Measurements from ENCODE around the gene TRIM52. TPM values are rescaled to one million over a fixed set of nuclear protein-coding genes. Genes with fewer than 3 reads are reported as not detected.

The TRIM52 gene
- total and polyA plus RNA-seq, 9 of the 15 experiments (the other 6 are each of a cell fraction or from before 2014, with no cell fraction given), result 3.3 to 21.9 (median 13.5) TPM

DNA sequence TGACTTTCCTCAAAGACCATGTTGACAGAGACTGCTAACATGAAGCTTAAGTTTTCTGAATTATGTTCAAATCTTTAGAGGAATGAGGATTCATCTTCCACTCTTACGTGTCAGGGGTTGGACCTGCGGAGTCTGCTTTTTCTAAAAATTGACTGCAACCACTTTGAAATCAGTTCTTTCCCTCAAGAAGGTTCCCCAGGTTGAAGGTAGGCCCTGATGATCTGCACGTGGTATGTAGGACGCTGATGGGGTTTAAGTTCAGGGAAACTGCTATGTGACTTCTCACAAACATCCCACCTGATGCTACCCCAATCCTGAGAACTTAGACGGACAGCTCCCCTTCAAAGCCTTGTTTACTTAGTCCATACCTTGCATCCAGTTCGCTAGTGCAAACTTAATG lies 24.5 kb downstream of the TRIM52 start (continued):
- TF ChIP-seq, protein P1, sequence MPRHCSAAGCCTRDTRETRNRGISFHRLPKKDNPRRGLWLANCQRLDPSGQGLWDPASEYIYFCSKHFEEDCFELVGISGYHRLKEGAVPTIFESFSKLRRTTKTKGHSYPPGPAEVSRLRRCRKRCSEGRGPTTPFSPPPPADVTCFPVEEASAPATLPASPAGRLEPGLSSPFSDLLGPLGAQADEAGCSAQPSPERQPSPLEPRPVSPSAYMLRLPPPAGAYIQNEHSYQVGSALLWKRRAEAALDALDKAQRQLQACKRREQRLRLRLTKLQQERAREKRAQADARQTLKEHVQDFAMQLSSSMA (CRISPR knock-in tag; IDR thresholded peaks at IDR 0.05), result no peak
- TF ChIP-seq KHSRP (IDR thresholded peaks at IDR 0.05) (no peak), BRF1 (IDR thresholded peaks at IDR 0.05; ENCODE audit: borderline replicate concordance, extremely low read depth, insufficient read length) (no peak), RBM39 (optimal IDR thresholded peaks at IDR 0.05; ENCODE audit: low read depth, low read length) (no peak), GATAD2B (IDR thresholded peaks at IDR 0.05; ENCODE audit: borderline replicate concordance) (no peak), NFIX (CRISPR knock-in tag; IDR thresholded peaks at IDR 0.05; ENCODE audit: low read depth) (no peak), KDM1A (IDR thresholded peaks at IDR 0.05) (0 out of 4 replicates have a peak, but pooled peaks of 1 of the 2 experiments have one; percentile 8)
- TF ChIP-seq, protein P2, sequence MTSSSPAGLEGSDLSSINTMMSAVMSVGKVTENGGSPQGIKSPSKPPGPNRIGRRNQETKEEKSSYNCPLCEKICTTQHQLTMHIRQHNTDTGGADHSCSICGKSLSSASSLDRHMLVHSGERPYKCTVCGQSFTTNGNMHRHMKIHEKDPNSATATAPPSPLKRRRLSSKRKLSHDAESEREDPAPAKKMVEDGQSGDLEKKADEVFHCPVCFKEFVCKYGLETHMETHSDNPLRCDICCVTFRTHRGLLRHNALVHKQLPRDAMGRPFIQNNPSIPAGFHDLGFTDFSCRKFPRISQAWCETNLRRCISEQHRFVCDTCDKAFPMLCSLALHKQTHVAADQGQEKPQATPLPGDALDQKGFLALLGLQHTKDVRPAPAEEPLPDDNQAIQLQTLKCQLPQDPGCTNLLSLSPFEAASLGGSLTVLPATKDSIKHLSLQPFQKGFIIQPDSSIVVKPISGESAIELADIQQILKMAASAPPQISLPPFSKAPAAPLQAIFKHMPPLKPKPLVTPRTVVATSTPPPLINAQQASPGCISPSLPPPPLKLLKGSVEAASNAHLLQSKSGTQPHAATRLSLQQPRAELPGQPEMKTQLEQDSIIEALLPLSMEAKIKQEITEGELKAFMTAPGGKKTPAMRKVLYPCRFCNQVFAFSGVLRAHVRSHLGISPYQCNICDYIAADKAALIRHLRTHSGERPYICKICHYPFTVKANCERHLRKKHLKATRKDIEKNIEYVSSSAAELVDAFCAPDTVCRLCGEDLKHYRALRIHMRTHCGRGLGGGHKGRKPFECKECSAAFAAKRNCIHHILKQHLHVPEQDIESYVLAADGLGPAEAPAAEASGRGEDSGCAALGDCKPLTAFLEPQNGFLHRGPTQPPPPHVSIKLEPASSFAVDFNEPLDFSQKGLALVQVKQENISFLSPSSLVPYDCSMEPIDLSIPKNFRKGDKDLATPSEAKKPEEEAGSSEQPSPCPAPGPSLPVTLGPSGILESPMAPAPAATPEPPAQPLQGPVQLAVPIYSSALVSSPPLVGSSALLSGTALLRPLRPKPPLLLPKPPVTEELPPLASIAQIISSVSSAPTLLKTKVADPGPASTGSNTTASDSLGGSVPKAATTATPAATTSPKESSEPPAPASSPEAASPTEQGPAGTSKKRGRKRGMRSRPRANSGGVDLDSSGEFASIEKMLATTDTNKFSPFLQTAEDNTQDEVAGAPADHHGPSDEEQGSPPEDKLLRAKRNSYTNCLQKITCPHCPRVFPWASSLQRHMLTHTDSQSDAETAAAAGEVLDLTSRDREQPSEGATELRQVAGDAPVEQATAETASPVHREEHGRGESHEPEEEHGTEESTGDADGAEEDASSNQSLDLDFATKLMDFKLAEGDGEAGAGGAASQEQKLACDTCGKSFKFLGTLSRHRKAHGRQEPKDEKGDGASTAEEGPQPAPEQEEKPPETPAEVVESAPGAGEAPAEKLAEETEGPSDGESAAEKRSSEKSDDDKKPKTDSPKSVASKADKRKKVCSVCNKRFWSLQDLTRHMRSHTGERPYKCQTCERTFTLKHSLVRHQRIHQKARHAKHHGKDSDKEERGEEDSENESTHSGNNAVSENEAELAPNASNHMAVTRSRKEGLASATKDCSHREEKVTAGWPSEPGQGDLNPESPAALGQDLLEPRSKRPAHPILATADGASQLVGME (CRISPR knock-in tag; IDR thresholded peaks at IDR 0.05), result no peak
- TF ChIP-seq, protein P3, sequence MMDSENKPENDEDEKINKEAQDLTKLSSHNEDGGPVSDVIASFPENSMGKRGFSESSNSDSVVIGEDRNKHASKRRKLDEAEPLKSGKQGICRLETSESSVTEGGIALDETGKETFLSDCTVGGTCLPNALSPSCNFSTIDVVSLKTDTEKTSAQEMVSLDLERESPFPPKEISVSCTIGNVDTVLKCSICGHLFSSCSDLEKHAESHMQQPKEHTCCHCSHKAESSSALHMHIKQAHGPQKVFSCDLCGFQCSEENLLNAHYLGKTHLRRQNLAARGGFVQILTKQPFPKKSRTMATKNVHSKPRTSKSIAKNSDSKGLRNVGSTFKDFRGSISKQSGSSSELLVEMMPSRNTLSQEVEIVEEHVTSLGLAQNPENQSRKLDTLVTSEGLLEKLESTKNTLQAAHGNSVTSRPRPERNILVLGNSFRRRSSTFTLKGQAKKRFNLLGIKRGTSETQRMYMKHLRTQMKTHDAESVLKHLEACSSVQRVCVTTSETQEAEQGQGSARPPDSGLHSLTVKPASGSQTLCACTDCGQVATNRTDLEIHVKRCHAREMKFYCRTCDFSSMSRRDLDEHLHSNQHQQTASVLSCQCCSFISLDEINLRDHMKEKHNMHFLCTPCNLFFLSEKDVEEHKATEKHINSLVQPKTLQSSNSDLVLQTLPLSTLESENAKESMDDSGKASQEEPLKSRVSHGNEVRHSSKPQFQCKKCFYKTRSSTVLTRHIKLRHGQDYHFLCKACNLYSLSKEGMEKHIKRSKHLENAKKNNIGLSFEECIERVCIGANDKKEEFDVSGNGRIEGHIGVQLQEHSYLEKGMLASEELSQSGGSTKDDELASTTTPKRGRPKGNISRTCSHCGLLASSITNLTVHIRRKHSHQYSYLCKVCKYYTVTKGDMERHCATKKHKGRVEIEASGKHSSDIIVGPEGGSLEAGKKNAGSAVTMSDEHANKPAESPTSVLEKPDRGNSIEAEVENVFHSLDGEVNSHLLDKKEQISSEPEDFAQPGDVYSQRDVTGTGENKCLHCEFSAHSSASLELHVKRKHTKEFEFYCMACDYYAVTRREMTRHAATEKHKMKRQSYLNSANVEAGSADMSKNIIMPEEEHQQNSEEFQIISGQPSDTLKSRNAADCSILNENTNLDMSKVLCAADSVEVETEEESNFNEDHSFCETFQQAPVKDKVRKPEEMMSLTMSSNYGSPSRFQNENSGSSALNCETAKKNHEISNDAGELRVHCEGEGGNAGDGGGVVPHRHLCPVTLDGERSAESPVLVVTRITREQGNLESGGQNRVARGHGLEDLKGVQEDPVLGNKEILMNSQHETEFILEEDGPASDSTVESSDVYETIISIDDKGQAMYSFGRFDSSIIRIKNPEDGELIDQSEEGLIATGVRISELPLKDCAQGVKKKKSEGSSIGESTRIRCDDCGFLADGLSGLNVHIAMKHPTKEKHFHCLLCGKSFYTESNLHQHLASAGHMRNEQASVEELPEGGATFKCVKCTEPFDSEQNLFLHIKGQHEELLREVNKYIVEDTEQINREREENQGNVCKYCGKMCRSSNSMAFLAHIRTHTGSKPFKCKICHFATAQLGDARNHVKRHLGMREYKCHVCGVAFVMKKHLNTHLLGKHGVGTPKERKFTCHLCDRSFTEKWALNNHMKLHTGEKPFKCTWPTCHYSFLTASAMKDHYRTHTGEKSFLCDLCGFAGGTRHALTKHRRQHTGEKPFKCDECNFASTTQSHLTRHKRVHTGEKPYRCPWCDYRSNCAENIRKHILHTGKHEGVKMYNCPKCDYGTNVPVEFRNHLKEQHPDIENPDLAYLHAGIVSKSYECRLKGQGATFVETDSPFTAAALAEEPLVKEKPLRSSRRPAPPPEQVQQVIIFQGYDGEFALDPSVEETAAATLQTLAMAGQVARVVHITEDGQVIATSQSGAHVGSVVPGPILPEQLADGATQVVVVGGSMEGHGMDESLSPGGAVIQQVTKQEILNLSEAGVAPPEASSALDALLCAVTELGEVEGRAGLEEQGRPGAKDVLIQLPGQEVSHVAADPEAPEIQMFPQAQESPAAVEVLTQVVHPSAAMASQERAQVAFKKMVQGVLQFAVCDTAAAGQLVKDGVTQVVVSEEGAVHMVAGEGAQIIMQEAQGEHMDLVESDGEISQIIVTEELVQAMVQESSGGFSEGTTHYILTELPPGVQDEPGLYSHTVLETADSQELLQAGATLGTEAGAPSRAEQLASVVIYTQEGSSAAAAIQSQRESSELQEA (IDR thresholded peaks at IDR 0.05; ENCODE audit: low read depth), result no peak
- TF ChIP-seq, protein P4, sequence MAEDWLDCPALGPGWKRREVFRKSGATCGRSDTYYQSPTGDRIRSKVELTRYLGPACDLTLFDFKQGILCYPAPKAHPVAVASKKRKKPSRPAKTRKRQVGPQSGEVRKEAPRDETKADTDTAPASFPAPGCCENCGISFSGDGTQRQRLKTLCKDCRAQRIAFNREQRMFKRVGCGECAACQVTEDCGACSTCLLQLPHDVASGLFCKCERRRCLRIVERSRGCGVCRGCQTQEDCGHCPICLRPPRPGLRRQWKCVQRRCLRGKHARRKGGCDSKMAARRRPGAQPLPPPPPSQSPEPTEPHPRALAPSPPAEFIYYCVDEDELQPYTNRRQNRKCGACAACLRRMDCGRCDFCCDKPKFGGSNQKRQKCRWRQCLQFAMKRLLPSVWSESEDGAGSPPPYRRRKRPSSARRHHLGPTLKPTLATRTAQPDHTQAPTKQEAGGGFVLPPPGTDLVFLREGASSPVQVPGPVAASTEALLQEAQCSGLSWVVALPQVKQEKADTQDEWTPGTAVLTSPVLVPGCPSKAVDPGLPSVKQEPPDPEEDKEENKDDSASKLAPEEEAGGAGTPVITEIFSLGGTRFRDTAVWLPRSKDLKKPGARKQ (CRISPR knock-in tag; IDR thresholded peaks at IDR 0.05), result no peak
- TF ChIP-seq, protein P5, sequence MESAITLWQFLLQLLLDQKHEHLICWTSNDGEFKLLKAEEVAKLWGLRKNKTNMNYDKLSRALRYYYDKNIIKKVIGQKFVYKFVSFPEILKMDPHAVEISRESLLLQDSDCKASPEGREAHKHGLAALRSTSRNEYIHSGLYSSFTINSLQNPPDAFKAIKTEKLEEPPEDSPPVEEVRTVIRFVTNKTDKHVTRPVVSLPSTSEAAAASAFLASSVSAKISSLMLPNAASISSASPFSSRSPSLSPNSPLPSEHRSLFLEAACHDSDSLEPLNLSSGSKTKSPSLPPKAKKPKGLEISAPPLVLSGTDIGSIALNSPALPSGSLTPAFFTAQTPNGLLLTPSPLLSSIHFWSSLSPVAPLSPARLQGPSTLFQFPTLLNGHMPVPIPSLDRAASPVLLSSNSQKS (CRISPR knock-in tag; IDR thresholded peaks at IDR 0.05), result no peak
